Nucleus accumbens (tissue), 56 donors: Measurements from ENCODE around the gene FLRT2.

Source experiments
- DNase-seq, 56 donors: peaks; one replicate each; lab custom pipeline; 2025; lab: John Stamatoyannopoulos, UW

FLRT2 gene

GRCh38 chr14:85558505-85558904, 28.6 kb downstream of the FLRT2 start:
- no peak for DNase-seq

GRCh38 chr14:85562630-85563029, 32.7 kb downstream of the FLRT2 start:
- DNase-seq = no peak

GRCh38 chr14:85564841-85565527, 35.0 kb downstream of the FLRT2 start:
- no peak for DNase-seq

- no peak for DNase-seq
These were observed 35.9 kb downstream of the FLRT2 start for GRCh38 chr14:85565862-85566296.

- no peak for DNase-seq
These were observed 36.7 kb downstream of the FLRT2 start for GRCh38 chr14:85566603-85567002.

- DNase-seq = no peak
These were observed 42.1 kb downstream of the FLRT2 start for GRCh38 chr14:85572011-85572410.

GRCh38 chr14:85572845-85573244, 42.9 kb downstream of the FLRT2 start:
- no peak for DNase-seq

- DNase-seq = no peak
These were observed 43.5 kb downstream of the FLRT2 start for GRCh38 chr14:85573406-85573805.

- DNase-seq = no peak
These were observed 45.1 kb downstream of the FLRT2 start for GRCh38 chr14:85574853-85575616.

- DNase-seq = no peak
These were observed 45.6 kb downstream of the FLRT2 start for GRCh38 chr14:85575617-85575898.

GRCh38 chr14:85576218-85576617, 46.3 kb downstream of the FLRT2 start:
- DNase-seq = no peak

- no peak for DNase-seq
These were observed 47.1 kb downstream of the FLRT2 start for GRCh38 chr14:85576848-85577542.

GRCh38 chr14:85577543-85578114, 47.7 kb downstream of the FLRT2 start:
- DNase-seq = no peak

- no peak for DNase-seq
These were observed 48.4 kb downstream of the FLRT2 start for GRCh38 chr14:85578357-85578756.

GRCh38 chr14:85578930-85579329, 49.0 kb downstream of the FLRT2 start:
- DNase-seq = no peak

GRCh38 chr14:85579942-85580341, 50.0 kb downstream of the FLRT2 start:
- no peak for DNase-seq

- no peak for DNase-seq
These were observed 50.7 kb downstream of the FLRT2 start for GRCh38 chr14:85580536-85581140.

- DNase-seq = no peak
These were observed 51.7 kb downstream of the FLRT2 start for GRCh38 chr14:85581691-85582090.

GRCh38 chr14:85583380-85583779, 53.4 kb downstream of the FLRT2 start:
- no peak for DNase-seq

GRCh38 chr14:85584481-85584880, 54.5 kb downstream of the FLRT2 start:
- DNase-seq = peak in 3 of 56 donors; percentile 9 to 24 (median 15)

- no peak for DNase-seq
These were observed 57.3 kb downstream of the FLRT2 start for GRCh38 chr14:85587151-85587711.
